Dedifferentiated amniotic fluid mesenchymal stem cell (primary cell): ENCODE measurements around the gene STAC3.

Experiments used
- DNase-seq: peaks from one replicate; pipeline ENCODE4 v3.0.0-alpha.2; 2016; ENCODE audit errors: extremely low spot score

The STAC3 gene

GRCh38 chr12:57223191-57224165, 27.5 kb downstream of the STAC3 start:
- DNase-seq: no peak

GRCh38 chr12:57222286-57223190, 28.4 kb downstream of the STAC3 start:
- DNase-seq: no peak

- DNase-seq: no peak
These were observed 29.6 kb downstream of the STAC3 start for GRCh38 chr12:57221169-57221917.

GRCh38 chr12:57220770-57221168, 30.2 kb downstream of the STAC3 start:
- DNase-seq: no peak

GRCh38 chr12:57219993-57220754, 30.8 kb downstream of the STAC3 start:
- no peak for DNase-seq

GRCh38 chr12:57219205-57219992, 31.6 kb downstream of the STAC3 start:
- no peak for DNase-seq

GRCh38 chr12:57218030-57218853, 32.7 kb downstream of the STAC3 start:
- no peak for DNase-seq

- DNase-seq: no peak
These were observed 33.8 kb downstream of the STAC3 start for GRCh38 chr12:57216921-57217879.

GRCh38 chr12:57216014-57216911, 34.7 kb downstream of the STAC3 start, which contains the start of gene NXPH4:
NXPH4 (plus strand) TSS chr12:57216794; CDS start chr12:57216970, 176 bp downstream.
- DNase-seq: no peak

- DNase-seq: no peak
These were observed 35.3 kb downstream of the STAC3 start for GRCh38 chr12:57215668-57216013.

GRCh38 chr12:57215065-57215464, 35.9 kb downstream of the STAC3 start:
- DNase-seq: no peak

GRCh38 chr12:57214398-57214781, 36.6 kb downstream of the STAC3 start:
- DNase-seq: peak; percentile 35

- DNase-seq: no peak
These were observed 37.1 kb downstream of the STAC3 start for GRCh38 chr12:57213763-57214397.

GRCh38 chr12:57213058-57213715, 37.8 kb downstream of the STAC3 start:
- peak; percentile 79 for DNase-seq

- DNase-seq: no peak
These were observed 38.3 kb downstream of the STAC3 start for GRCh38 chr12:57212701-57213057.
